HUES64 (cell line): ENCODE data around the gene INSC.

Source experiments
- H3K27ac ChIP-seq: 2 replicates; pipeline ENCODE4 v1.7.0; 2013; ENCODE audit warnings: low read depth, low read length, inconsistent platforms
- H3K27me3 ChIP-seq: 2 replicates; pipeline ENCODE4 v1.6.1; 2013; ENCODE audit warnings: mild to moderate bottlenecking, low read length; ENCODE audit not compliant: insufficient read depth
- H3K36me3 ChIP-seq: 2 replicates; pipeline ENCODE4 v1.6.1; 2013; ENCODE audit warnings: mild to moderate bottlenecking, low read length; ENCODE audit not compliant: insufficient read depth
- H3K4me1 ChIP-seq: 2 replicates; pipeline ENCODE4 v1.6.1; 2013; ENCODE audit warnings: mild to moderate bottlenecking, low read length, moderate library complexity; ENCODE audit not compliant: insufficient read depth
- H3K4me3 ChIP-seq: 2 replicates; pipeline ENCODE4 v1.5.1; 2013; ENCODE audit warnings: mild to moderate bottlenecking, low read length, moderate library complexity
- H3K9ac ChIP-seq: 2 replicates; pipeline ENCODE4 v1.6.1; 2013; ENCODE audit warnings: mild to moderate bottlenecking, low read depth, low read length
- H3K9me3 ChIP-seq: 2 replicates; pipeline ENCODE4 v1.6.1; 2013; ENCODE audit warnings: low read depth, low read length; ENCODE audit not compliant: insufficient read depth
- WGBS: fragments of 150-250, 120-280 bp; methylation state at CpG from one replicate; pipeline ENCODE4 v1.1.7; 2013; ENCODE audit warnings: missing lambda C conversion rate; 5-methylcytosine and 5-hydroxymethylcytosine counted together

The INSC gene

GRCh38 chr11:15224466-15224865, 109.7 kb downstream of the INSC start:
- Histone ChIP-seq H3K36me3 (no peaks in the 10 kb centered on the region), H3K9me3 (no peaks in the 10 kb centered on the region), H3K4me3 (no peak overlapping the region), H3K4me1 (no peaks in the 10 kb centered on the region), H3K9ac (no peak overlapping the region), H3K27me3 (no peaks in the 10 kb centered on the region), H3K27ac (no peak overlapping the region)
- 85% methylated on average over 3 of the region's 3 CpGs for WGBS

- Histone ChIP-seq H3K9ac (no peak overlapping the region), H3K27ac (no peak overlapping the region), H3K36me3 (no peaks in the 10 kb centered on the region), H3K4me3 (no peak overlapping the region), H3K27me3 (no peaks in the 10 kb centered on the region), H3K4me1 (no peaks in the 10 kb centered on the region), H3K9me3 (no peaks in the 10 kb centered on the region)
- WGBS = 100% methylated on average over 1 of the region's 1 CpG
Observed at GRCh38 chr11:15227011-15227410, 112.3 kb downstream of the INSC start.

GRCh38 chr11:15228331-15228849, 113.7 kb downstream of the INSC start:
- H3K4me3 ChIP-seq = no peak overlapping the region
- no peaks in the 10 kb centered on the region for H3K36me3 ChIP-seq
- H3K4me1 ChIP-seq = no peaks in the 10 kb centered on the region
- no peaks in the 10 kb centered on the region for H3K27me3 ChIP-seq
- 86% methylated on average over 8 of the region's 8 CpGs for WGBS
- H3K9me3 ChIP-seq = no peaks in the 10 kb centered on the region
- no peak overlapping the region for H3K9ac ChIP-seq
- H3K27ac ChIP-seq = no peak overlapping the region

DNA sequence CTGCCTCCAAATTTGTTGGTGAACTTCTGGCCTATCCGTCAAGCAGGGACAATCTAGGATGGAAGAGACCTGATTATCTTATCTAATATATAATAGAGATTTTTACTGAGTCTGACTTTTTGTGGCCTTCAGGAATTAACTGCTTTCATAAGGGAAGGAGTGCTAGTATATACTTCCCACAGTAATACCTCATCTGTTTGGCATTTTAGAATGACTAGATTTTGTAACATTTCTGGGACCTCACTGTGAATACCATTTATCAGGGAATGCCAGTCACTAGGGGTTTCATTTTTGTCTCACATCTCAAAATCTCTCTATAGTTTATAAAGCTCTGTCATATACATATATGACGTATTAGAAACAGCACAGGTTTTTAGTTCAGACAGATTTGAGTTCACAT, 114.3 kb downstream of the INSC start:
- WGBS = 70% methylated on average over 2 of the region's 2 CpGs
- Histone ChIP-seq H3K36me3 (no peaks in the 10 kb centered on the region), H3K27me3 (no peaks in the 10 kb centered on the region), H3K27ac (no peak overlapping the region), H3K9ac (no peak overlapping the region), H3K4me3 (no peak overlapping the region), H3K4me1 (no peaks in the 10 kb centered on the region), H3K9me3 (no peaks in the 10 kb centered on the region)

- Histone ChIP-seq H3K9me3 (no peaks in the 10 kb centered on the region), H3K27ac (no peak overlapping the region), H3K4me1 (no peaks in the 10 kb centered on the region; the same call in 1 of the 2 replicates), H3K4me3 (no peak overlapping the region), H3K9ac (no peak overlapping the region), H3K36me3 (no peaks in the 10 kb centered on the region), H3K27me3 (no peaks in the 10 kb centered on the region)
- WGBS = 97% methylated on average over 4 of the region's 4 CpGs
Observed at GRCh38 chr11:15232496-15232895, 117.8 kb downstream of the INSC start.

DNA sequence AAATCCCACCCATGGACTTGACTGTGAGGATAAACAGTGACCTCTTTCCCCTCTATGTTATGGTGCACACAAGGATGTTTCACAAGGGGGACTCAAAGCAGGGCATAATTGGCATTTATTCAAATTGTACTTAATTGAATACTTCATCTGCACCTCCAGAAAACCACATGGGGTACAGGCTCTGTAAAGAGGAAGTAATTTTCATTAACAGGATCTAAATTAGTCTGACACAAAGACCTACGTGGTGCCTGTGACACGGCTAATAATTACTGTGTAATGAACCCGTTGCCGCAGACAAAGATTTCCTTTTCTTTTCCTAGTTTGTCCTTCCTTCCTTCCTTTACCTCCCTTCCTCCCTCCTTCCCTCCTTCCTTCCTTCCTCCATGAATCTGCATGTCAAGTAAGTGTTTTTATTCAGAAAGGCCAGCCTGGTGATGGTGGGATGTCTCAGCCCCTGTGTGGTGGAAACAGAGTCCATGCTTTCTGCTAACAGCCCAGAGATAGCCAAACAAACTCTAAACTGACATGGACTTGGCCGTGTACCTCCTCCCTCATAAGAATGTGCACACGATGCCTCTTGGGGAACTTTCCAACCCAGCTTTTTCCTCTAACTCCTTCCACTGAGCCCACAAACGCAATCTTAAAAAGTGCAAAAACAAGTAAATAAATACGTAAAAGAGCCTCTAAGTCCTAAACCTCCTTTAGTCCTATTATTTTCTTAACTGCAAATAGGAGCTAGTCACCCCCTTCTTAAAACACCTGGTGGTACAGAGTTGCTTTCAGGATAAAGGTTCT, 118.8 kb downstream of the INSC start:
- H3K4me1 ChIP-seq = no peaks in the 10 kb centered on the region; the same call in 1 of the 2 replicates
- H3K9ac ChIP-seq = no peak overlapping the region
- WGBS = 92% methylated on average over 8 of the region's 8 CpGs
- no peaks in the 10 kb centered on the region for H3K9me3 ChIP-seq
- H3K36me3 ChIP-seq = no peaks in the 10 kb centered on the region
- H3K27me3 ChIP-seq = no peaks in the 10 kb centered on the region
- H3K4me3 ChIP-seq = no peak overlapping the region
- no peak overlapping the region for H3K27ac ChIP-seq

DNA sequence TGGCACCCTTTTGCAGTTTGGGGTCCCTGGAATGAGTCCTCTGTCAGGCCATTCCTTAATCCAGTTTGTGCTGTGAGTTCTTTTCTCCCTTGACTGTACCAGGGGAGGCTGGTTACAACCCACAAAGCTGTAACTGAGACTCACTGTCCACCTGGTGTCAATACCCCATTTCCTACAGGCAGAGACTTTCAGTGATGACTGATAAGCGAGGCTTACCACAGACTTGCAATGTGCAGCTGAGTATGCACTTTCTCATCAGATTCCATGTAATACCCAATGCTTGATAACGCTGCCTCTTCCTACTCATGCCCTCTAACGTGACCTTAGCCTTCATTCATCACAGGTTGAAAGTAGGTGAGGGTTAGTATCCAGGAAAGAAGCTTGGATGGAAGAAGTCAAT, 120.1 kb downstream of the INSC start:
- Histone ChIP-seq H3K9ac (no peak overlapping the region), H3K4me3 (no peak overlapping the region), H3K9me3 (no peaks in the 10 kb centered on the region), H3K4me1 (no peaks in the 10 kb centered on the region; the same call in 1 of the 2 replicates), H3K27me3 (no peaks in the 10 kb centered on the region), H3K36me3 (no peaks in the 10 kb centered on the region), H3K27ac (no peak overlapping the region)
- 98% methylated on average over 3 of the region's 3 CpGs for WGBS

DNA sequence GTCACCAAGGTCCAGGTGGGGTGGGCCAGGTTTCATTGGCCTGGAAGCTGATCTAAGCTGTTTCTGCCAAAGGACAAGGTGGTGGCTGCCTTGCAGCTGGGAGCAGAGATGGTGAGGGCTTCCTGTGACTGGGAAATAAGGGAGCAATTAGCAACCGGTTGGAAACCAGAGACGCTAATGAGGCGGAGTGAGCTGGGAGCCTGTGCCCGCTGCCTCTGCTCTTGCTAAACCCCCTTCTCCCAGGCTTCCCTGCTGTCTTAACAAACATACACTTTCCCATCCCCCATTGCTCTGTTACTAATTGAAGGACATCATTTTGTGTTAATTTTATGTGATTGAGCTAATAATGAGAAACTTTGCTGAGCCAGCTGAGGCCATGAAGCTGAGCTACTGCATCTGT, 121.8 kb downstream of the INSC start:
- Histone ChIP-seq H3K4me3 (no peak overlapping the region), H3K27ac (no peak overlapping the region), H3K9me3 (no peaks in the 10 kb centered on the region), H3K36me3 (no peaks in the 10 kb centered on the region), H3K27me3 (no peaks in the 10 kb centered on the region), H3K9ac (no peak overlapping the region), H3K4me1 (no peaks in the 10 kb centered on the region; the same call in 1 of the 2 replicates)
- WGBS = 28% methylated on average over 4 of the region's 4 CpGs

GRCh38 chr11:15238856-15239255, 124.1 kb downstream of the INSC start:
- H3K4me1 ChIP-seq = no peaks in the 10 kb centered on the region; the same call in 1 of the 2 replicates
- WGBS = 93% methylated on average over 7 of the region's 7 CpGs

GRCh38 chr11:15248749-15249148, 134.0 kb downstream of the INSC start:
- 91% methylated on average over 3 of the region's 3 CpGs for WGBS
- no peak overlapping the region for H3K9ac ChIP-seq
- H3K27me3 ChIP-seq = no peaks in the 10 kb centered on the region
- no peak overlapping the region for H3K27ac ChIP-seq
- no peaks in the 10 kb centered on the region for H3K4me1 ChIP-seq
- H3K9me3 ChIP-seq = no peaks in the 10 kb centered on the region
- no peaks in the 10 kb centered on the region for H3K36me3 ChIP-seq
- H3K4me3 ChIP-seq = no peak overlapping the region

More at GRCh38 chr11:15238856-15239255, 124.1 kb downstream of the INSC start:
- no peaks in the 10 kb centered on the region for H3K9me3 ChIP-seq
- H3K4me3 ChIP-seq = no peak overlapping the region
- no peaks in the 10 kb centered on the region for H3K36me3 ChIP-seq
- no peak overlapping the region for H3K9ac ChIP-seq
- H3K27me3 ChIP-seq = no peaks in the 10 kb centered on the region
- no peak overlapping the region for H3K27ac ChIP-seq

DNA sequence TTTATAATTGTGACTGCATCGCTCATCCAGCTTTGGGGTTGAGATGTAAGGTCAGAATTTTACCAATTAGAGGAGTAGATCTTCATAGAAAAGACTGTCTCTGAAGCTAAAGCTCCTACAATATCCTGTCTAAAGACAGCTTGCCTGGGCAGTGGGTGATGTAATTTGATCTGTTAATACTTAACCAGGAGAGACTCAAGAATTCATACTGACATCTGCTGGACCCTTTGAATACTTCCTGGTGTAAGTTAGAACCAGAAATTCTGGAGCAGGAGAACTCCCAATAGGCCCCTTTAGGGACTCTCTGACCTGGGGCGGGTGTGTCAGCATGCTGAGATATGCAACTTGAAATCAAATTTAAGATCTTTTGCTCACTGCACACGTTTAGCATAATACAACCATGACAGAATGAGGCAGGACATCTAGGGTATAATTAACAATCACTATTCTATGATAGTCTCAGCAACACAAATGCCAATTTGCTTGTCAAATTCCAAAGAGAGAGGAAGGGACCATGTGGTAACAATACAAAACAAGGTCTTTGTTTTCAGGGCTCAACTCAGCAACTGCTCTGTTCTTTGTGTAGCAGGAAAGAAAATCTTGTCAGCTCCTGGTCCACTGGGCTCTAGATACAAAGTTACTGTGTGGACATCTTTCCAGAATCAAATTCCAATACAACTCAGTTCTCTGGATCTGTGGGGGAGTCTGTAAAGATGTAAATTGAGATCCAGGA, 143.9 kb downstream of the INSC start:
- H3K36me3 ChIP-seq = no peaks in the 10 kb centered on the region
- 86% methylated on average over 3 of the region's 3 CpGs for WGBS
- no peaks in the 10 kb centered on the region for H3K9me3 ChIP-seq
- no peak overlapping the region for H3K4me3 ChIP-seq
- no peaks in the 10 kb centered on the region for H3K27me3 ChIP-seq
- H3K4me1 ChIP-seq = peaks cover 11% of the 10 kb centered on the region; the same call in 1 of the 2 replicates
- H3K9ac ChIP-seq = no peak overlapping the region
- no peak overlapping the region for H3K27ac ChIP-seq
